Astrocyte of the cerebellum (primary cell): ENCODE data around the gene SH3TC2.

Experiments used
- DNase-seq: peaks from one replicate; pipeline ENCODE4 v3.0.0-alpha.2; 2011; ENCODE audit warnings: low read depth
- H3K4me3 ChIP-seq: 2 replicates; pipeline ENCODE4 v1.5.1; 2011; ENCODE audit warnings: mild to moderate bottlenecking, low read depth, low read length, moderate library complexity
- in situ Hi-C: cut with HindIII; loops from 2 replicates; pipeline ENCODE4 v1.10.0; 2017; ENCODE audit warnings: low sequenced_read_pairs
- TF ChIP-seq, protein P1 (sequence below): IDR thresholded peaks from 2 replicates; pipeline ENCODE4 v1.5.1; 2012; ENCODE audit warnings: low read length, low read depth, moderate library complexity, mild to moderate bottlenecking; ENCODE audit errors: missing control alignments

Gene SH3TC2

GRCh38 chr5:148989567-148989966 lies 73.3 kb downstream of the SH3TC2 start:
- TF ChIP-seq, protein P1, sequence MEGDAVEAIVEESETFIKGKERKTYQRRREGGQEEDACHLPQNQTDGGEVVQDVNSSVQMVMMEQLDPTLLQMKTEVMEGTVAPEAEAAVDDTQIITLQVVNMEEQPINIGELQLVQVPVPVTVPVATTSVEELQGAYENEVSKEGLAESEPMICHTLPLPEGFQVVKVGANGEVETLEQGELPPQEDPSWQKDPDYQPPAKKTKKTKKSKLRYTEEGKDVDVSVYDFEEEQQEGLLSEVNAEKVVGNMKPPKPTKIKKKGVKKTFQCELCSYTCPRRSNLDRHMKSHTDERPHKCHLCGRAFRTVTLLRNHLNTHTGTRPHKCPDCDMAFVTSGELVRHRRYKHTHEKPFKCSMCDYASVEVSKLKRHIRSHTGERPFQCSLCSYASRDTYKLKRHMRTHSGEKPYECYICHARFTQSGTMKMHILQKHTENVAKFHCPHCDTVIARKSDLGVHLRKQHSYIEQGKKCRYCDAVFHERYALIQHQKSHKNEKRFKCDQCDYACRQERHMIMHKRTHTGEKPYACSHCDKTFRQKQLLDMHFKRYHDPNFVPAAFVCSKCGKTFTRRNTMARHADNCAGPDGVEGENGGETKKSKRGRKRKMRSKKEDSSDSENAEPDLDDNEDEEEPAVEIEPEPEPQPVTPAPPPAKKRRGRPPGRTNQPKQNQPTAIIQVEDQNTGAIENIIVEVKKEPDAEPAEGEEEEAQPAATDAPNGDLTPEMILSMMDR: no peak
- H3K4me3 ChIP-seq: no peak overlapping the region
- DNase-seq: no peak
- in situ Hi-C loops: loop anchor here (25.0 kb wide), 1 partner anchor 252 kb away; no protein-coding TSS in a partner anchor

- in situ Hi-C loops: loop anchor here (25.0 kb wide), 1 partner anchor 251 kb away; no protein-coding TSS in a partner anchor
- no peak for DNase-seq
Measured at GRCh38 chr5:148988328-148988727, 74.5 kb downstream of the SH3TC2 start.

GRCh38 chr5:148986636-148987035 lies 76.2 kb downstream of the SH3TC2 start:
- DNase-seq: no peak
- no peak overlapping the region for H3K4me3 ChIP-seq
- in situ Hi-C loops: loop anchor here (25.0 kb wide), 1 partner anchor 249 kb away; no protein-coding TSS in a partner anchor
- TF ChIP-seq, protein P1: no peak

More at GRCh38 chr5:148988328-148988727, 74.5 kb downstream of the SH3TC2 start:
- TF ChIP-seq, protein P1: no peak
- H3K4me3 ChIP-seq: no peak overlapping the region

DNA sequence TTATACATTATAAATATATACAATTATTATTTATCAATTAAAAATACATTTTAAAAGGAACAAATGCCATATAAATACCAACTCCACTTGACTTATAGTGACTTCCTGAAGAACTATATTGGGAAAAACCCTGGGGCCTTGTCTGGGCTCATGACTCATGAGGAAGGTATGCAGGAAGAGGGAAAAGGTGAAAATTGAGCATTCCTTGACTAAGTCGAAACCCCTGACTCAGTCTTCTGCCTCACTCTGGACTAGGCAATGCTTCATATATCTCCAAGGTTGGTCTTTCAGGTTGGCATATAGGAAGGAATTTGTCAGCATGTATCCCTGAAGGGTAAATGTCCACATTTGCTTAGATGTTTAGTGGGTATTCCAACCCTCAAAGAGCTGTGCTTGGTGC lies 78.5 kb downstream of the SH3TC2 start:
- H3K4me3 ChIP-seq: no peak overlapping the region
- TF ChIP-seq, protein P1: no peak
- no peak for DNase-seq
- in situ Hi-C loops: loop anchor here (25.0 kb wide), 1 partner anchor 247 kb away; no protein-coding TSS in a partner anchor

- in situ Hi-C loops: loop anchor here (25.0 kb wide), 1 partner anchor 244 kb away; no protein-coding TSS in a partner anchor
- no peak for DNase-seq
- H3K4me3 ChIP-seq: no peak overlapping the region
- TF ChIP-seq, protein P1: no peak
Measured at GRCh38 chr5:148981353-148981752, 81.5 kb downstream of the SH3TC2 start.

GRCh38 chr5:148980731-148981130 lies 82.1 kb downstream of the SH3TC2 start:
- DNase-seq: no peak
- no peak overlapping the region for H3K4me3 ChIP-seq
- in situ Hi-C loops: loop anchor here (25.0 kb wide), 1 partner anchor 243 kb away; no protein-coding TSS in a partner anchor
- TF ChIP-seq, protein P1: no peak
